ENCODE data around the gene CPA2.

Gene CPA2

DNA sequence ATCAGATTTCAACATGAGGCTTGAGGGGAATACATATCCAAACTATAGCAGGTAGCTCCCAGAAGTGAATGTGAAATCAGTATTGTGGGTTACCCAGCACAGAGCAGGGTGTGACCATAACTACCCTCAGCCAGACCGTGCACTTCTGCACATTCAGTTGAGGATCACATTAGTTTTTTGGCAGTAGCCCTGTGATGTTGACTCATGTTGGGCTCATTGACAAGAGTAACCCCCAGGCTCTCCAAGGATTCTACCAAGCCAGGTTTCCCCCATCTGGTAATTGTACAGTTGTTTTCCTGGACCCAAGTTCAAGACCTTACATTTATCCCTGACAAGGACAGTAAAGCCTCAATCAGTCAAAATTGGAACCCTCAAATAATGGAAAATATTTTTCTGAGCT lies 14.6 kb downstream of the CPA2 start:
- no peak for DNase-seq

DNA sequence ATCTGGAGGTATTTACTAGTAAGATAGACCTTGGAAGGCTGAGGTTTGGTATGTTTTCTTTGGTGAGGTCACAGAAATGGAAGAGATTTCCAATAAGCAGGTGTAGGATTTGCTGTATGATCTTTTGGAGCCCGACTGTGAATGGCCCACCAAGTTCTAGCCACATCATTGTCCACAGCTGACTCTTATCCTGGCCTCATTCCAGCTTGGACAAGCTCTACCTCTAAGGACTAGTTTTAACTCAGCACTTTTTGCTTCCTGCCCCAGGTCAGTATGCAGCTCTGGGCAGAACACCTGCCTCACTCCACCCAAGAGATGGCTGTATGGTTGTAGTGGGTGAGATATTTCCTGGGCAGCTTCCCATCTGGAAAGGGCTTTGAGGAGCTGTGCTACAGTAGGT lies 20.2 kb downstream of the CPA2 start:
- DNase-seq, result no peak

DNA sequence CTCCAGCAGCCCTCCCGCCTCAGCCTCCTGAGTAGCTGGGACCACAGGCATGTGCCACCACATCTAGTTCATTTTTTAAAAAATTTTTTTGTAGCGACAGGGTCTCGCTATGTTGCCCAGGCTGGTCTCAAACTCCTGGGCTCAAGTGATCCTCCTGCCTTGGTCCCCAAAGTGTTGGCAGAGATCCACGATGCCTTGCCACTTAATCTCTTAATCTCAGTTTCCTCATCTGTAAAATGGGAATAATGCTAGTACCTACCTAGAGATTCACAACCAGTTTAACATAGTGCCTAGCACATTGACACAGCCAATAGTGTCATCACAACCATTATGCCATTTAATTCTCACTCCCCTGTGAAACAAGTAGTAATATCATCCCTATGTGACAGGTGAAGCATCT lies 21.5 kb downstream of the CPA2 start:
- DNase-seq, result no peak

DNA sequence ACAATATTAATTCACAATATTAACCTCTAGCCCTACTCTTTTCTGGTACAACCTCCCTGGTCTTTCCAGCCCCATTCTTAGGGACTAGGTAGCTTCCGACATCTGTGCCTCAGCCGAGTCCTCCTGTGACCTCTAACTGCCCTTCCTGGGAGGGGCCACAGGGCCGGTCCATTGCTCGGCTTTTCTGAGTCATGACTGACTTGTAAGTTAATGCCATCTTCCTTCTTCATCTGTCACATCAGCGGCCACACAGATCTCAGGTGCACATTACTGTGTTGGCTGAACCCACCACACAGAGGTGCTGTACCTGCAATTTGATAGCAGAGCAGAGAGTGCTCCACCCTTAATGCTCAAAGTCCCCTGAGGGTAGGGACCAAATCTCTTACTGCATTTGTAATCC lies 22.2 kb downstream of the CPA2 start:
- DNase-seq, result peak; percentile 20

- DNase-seq, result no peak
These were observed 22.8 kb downstream of the CPA2 start for GRCh38 chr7:130289478-130289877.

DNA sequence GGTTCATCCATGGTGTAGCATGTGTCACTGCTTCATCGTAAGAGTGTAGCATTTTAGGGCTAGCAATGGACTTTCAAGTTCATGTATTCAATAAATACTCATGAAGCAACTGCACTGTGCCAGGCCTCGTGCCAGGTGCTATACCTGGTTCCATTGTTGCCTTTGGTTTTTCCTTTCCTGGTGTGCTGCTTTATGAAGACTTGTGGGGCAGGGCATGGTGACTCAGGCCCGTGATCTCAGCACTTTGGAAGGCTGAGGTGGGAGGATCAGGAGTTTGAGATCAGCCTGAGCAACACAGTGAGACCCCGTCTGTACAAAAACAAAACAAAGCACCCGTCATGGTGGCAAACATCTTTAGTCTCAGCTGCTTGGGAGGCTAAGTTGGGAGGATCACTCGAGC lies 24.1 kb downstream of the CPA2 start:
- DNase-seq, result no peak

- DNase-seq, result no peak
These were observed 26.1 kb downstream of the CPA2 start, which contains the start of gene CPA4 for GRCh38 chr7:130292682-130293257. TSS of gene CPA4 (plus strand) at chr7:130293161. CDS start at chr7:130293181, 20 bp downstream.

DNA sequence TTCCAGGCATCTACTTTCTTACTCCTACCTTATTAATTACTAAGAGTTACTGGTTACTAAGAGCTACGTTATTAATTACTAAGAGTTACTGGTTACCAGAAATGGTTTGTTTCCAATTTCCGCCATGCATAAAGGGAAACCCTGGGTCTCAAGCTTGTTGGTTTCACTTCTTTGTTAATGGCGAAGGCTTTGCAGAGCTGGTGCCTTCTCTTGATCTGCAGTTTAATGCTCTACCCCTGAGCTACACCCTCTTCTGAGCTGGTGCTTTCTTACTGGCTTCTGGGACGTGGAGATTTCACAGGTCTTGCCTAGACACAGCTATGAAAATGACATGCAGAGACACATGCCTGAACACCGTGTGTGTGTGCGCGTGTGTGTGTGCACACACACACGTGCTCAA lies 26.9 kb downstream of the CPA2 start:
- DNase-seq, result no peak

DNA sequence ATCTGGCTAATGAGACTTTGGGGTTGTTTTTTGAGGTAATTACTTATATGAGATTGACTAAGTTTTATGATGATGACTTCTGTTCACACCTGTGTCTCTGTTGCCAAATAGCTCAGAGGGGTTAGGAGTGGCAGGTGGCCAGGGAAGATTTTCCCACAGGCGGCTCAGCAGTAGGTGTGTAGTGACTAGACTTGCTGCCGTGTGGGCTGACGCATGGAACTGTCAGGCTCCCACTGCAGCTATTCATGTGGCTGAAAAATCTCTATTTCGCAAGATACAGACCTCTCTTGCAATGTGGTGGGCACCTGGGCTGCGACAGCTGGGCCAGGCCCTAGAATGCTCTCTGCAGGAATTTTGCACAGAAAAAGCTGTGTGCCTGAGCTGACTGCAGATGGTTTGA lies 27.7 kb downstream of the CPA2 start:
- DNase-seq, result no peak

DNA sequence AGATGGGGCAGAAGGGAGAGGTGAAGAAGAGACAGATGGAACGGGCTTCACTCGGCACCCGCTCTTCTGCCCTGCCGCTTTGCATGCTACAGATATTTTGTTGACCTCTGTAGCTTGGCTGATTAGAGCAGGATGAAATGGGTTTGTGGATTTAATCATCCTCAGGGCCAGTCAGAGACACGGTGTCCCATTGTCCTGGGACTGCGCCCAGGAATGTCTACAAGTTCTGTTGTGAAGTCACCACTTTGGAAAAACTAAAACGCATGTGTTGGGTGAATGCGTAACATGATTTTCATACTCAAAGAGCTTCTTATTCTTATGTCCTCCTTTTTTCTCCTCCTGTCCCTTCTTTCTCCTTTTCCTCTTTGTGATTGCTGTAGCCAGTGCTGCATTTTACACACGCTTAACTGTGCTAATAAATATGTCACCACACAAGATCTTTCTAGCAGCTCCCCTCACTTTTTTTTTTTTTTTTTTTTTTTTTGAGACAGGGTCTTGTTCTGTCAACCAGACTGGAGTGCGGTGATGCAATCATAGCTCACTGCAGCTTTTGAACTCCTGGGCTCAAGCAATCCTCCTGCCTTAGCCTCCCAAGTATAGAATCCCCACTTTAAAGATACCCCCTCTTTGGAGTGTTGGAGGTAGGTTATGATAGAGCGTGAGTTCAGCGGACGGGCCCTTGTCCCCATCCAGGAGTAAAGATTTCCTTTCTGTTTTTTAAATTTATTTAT lies 29.7 kb downstream of the CPA2 start:
- no peak for DNase-seq

GRCh38 chr7:130297628-130298543 lies 31.2 kb downstream of the CPA2 start:
- DNase-seq, result no peak

DNA sequence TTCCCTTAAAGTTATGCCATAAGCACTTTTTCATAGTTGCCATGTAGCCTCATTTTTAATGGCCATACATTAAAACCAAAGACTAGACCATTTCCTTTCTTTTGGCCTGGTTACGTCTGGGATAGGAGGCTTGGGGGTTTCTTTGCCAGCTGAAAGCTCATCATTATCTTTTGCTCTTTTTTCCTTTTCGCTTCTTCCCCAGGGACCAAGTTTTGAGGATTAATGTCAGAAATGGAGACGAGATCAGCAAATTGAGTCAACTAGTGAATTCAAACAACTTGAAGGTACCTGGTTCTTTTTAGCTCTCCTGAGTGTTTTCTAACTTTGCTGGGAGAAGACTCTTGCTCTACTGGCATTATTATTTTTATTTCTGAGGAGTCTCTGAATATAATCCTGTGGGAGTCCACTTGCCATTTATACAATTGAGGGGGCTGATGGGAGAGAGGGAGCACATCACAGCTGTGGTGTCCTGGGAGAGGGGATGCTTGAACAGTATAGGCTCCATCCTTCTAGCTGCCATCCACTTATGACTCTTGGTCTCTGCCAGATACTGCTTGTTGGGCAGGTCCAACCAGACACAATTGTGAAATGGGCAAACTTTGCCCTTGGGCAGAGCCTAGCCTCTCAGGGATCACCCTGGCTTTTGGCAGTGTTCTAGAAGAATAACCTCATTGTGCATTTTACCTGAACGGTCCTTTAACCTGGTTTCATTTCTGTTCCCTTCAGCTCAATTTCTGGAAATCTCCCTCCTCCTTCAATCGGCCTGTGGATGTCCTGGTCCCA lies 32.1 kb downstream of the CPA2 start:
- no peak for DNase-seq

GRCh38 chr7:130299866-130300265 lies 33.2 kb downstream of the CPA2 start:
- DNase-seq, result peak; percentile 45

- DNase-seq, result no peak
These were observed 34.9 kb downstream of the CPA2 start for GRCh38 chr7:130301501-130302020.

GRCh38 chr7:130302649-130303048 lies 36.0 kb downstream of the CPA2 start:
- DNase-seq, result no peak

- no peak for DNase-seq
These were observed 36.5 kb downstream of the CPA2 start for GRCh38 chr7:130303127-130303526.

- DNase-seq, result no peak
These were observed 36.9 kb downstream of the CPA2 start for GRCh38 chr7:130303551-130303950.

DNA sequence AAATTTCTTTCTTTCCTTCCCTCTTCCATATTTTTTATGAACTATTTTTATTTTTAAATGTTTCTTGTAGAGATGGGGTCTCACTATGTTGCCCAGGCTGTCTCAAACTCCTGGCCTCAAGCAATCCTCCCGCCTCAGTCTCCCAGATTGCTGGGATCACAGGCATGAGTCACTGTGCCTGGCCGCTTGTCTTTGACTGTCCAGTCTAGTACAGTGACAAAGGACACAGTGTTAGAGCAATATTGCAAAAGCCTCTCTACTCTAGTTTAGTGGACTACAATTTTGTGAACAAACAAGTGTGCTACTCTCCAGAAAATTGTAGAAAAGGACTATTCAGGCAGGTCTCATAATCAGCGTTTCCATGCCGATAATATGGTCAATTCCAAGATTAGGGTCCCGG lies 37.3 kb downstream of the CPA2 start:
- DNase-seq, result no peak

DNA sequence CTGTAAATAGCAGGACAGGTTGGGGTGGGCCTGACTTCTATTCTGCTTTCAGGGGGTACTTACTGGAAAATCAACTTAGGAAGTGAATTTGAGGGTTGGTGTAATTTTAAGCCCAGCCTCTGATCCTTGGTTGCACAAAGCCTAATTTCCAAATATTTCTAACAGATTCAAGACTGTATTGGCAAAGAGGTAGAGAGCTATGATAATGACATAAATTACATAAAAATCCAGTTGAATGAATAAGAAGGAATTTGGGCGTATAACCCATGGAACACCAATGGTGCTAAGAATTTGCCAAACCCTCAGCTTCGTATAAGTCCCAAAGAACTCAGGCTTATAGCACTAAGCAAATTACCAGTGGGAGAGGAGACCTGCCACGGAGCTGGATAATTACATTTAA lies 38.2 kb downstream of the CPA2 start:
- no peak for DNase-seq

DNA sequence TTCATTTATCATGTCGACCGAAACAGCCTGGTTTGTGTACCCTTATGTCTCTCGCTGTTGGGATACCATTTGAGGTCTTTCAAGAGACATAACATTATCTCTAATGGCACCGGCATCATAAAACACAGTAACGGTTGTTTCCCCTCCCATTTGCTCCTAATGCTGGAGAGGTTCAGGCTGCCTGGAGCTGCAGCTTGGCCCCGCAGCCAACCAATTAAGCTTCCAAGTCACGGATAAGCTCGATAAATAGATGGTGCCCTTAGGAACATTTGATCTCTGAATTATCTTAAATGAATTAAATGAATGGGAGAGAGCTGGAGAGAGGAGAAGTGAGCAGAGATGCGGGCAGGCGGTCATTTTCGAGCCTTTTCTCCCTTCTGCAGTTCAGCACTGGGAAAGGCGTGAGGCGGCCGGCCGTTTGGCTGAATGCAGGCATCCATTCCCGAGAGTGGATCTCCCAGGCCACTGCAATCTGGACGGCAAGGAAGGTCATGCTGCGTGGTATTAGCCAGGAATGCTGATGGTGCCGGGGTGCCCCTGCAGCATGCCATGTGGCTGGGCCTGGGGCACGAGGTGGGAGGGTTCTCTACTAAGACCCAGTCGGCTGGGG lies 38.9 kb downstream of the CPA2 start:
- no peak for DNase-seq

- no peak for DNase-seq
These were observed 43.3 kb downstream of the CPA2 start for GRCh38 chr7:130309986-130310385.

GRCh38 chr7:130314305-130314704 lies 47.6 kb downstream of the CPA2 start:
- no peak for DNase-seq
